K562 (cell line): ENCODE results near the gene NOS2. TPM values are rescaled to one million over a fixed set of nuclear protein-coding genes. Genes with fewer than 3 reads are reported as not detected.

ENCODE experiments used
- ARID1B ChIP-seq: fragments of 450-650 bp; IDR thresholded peaks from 2 replicates; pipeline ENCODE4 v1.6.1; 2016; ENCODE audit warnings: antibody characterized with exemption, mild to moderate bottlenecking, inconsistent platforms
- C11orf30 ChIP-seq: fragments of 450-650 bp; IDR thresholded peaks from 2 replicates; pipeline ENCODE4 v1.6.1; 2016; ENCODE audit warnings: low read depth, mild to moderate bottlenecking
- CBX3 ChIP-seq, 2 experiments: IDR thresholded peaks; 1 replicate in 1 of 2; 2 replicates in 1 of 2; pipeline ENCODE4 v1.6.1; 2012; ENCODE audit warnings: inconsistent platforms in 2 of 2, low read length in 2 of 2, borderline replicate concordance in 1 of 2, control low read depth in 1 of 2
- E2F4 ChIP-seq: sonication (generic); formaldehyde crosslinking; IDR thresholded peaks from 2 replicates; pipeline ENCODE4 v1.8.0; 2022; ENCODE audit warnings: mild to moderate bottlenecking, low read depth, missing genetic modification reagents
- HCFC1 ChIP-seq: IDR thresholded peaks from 2 replicates; pipeline ENCODE4 v1.6.1; 2012; ENCODE audit warnings: low read depth, low read length, improper control_type of control experiment
- MAFF ChIP-seq: IDR thresholded peaks from 2 replicates; pipeline ENCODE4 v1.6.1; 2012; ENCODE audit warnings: low read length, improper control_type of control experiment
- MAFG ChIP-seq: fragments of 450-650 bp; conservative IDR thresholded peaks from 2 replicates; pipeline ENCODE4 v1.6.1; 2016; ENCODE audit warnings: missing genetic modification characterization, missing compliant biosample characterization
- MAFK ChIP-seq: IDR thresholded peaks from 2 replicates; pipeline ENCODE4 v1.6.1; 2011; ENCODE audit warnings: low read length, improper control_type of control experiment
- MEIS2 ChIP-seq: fragments of 450-650 bp; IDR thresholded peaks from 2 replicates; pipeline ENCODE4 v1.6.1; 2014; ENCODE audit warnings: mild to moderate bottlenecking; ENCODE audit not compliant: partially characterized antibody
- NFE2L1 ChIP-seq: fragments of 450-650 bp; IDR thresholded peaks from 2 replicates; pipeline ENCODE4 v1.6.1; 2016; ENCODE audit warnings: missing genetic modification characterization, low read depth, mild to moderate bottlenecking, missing compliant biosample characterization, moderate library complexity, borderline replicate concordance
- STAT5B ChIP-seq: fragments of 250-450 bp; sonication (Bioruptor Pico); IDR thresholded peaks from 2 replicates; pipeline ENCODE4 v1.8.0; 2021; ENCODE audit warnings: mild to moderate bottlenecking, inconsistent platforms
- TAF9B ChIP-seq: fragments of 450-650 bp; IDR thresholded peaks from 2 replicates; pipeline ENCODE4 v1.6.1; 2018; ENCODE audit warnings: mild to moderate bottlenecking; ENCODE audit not compliant: partially characterized antibody
- ZNF23 ChIP-seq: fragments of 250-450 bp; sonication (Bioruptor Pico); IDR thresholded peaks from 2 replicates; pipeline ENCODE4 v1.4.0; 2020; ENCODE audit warnings: mild to moderate bottlenecking
- ZNF707 ChIP-seq: fragments of 250-450 bp; sonication (Bioruptor Pico); conservative IDR thresholded peaks from 2 replicates; pipeline ENCODE4 v1.8.0; 2022; ENCODE audit warnings: inconsistent platforms, mild to moderate bottlenecking, moderate library complexity
- polyA plus RNA-seq, 8 experiments: library from polyadenylated mRNA; depleted of rRNA in 4 of 8; stranded (reverse) in 5 of 8; unstranded in 3 of 8; fragments of >200 nt; fragmentation: Nextera tagmentation in 2 of 8; fragmentation: Illumina TruSeq in 1 of 8; extraction: Ambion mirVana in 2 of 8; extraction: Trizol in 1 of 8; gene quantifications; 2 replicates each; pipeline versions ENCODE4 v1.2.1 to v1.2.3, GENCODE V29; 2011 to 2014; ENCODE audit warnings: inconsistent platforms in 1 of 8, missing spikeins in 1 of 8
- total RNA-seq, 7 experiments: library from RNA; depleted of rRNA in 6 of 7; stranded (reverse); fragments of >200 nt in 6 of 7; fragmentation: Illumina TruSeq in 2 of 7; extraction: Trizol in 2 of 7; gene quantifications; 2 replicates each; pipeline versions ENCODE4 v1.2.1 to v1.2.3, GENCODE V29; 2011 to 2021; ENCODE audit warnings: low replicate concordance in 1 of 7

NOS2 gene
- total and polyA plus RNA-seq, 9 of the 15 experiments (the other 6 are each of a cell fraction or from before 2014, with no cell fraction given) = not detected

- TF ChIP-seq E2F4 (CRISPR knock-in tag) (no peak), NFE2L1 (tag) (0 out of 2 replicates have a peak, but pooled peaks have one; percentile 40), MAFG (tag) (peak; percentile 72), CBX3 (IDR thresholded peaks at IDR 0.05; ENCODE audit: borderline replicate concordance in 1 of 2, low read length in 2 of 2) (no peak), ARID1B (no peak), TAF9B (no peak), ZNF707 (no peak), MEIS2 (no peak), MAFF (peak; percentile 64), C11orf30 (peak; percentile 66; the same call in 1 of the 2 replicates), ZNF23 (CRISPR knock-in tag) (no peak), MAFK (peak; percentile 58; the same call in 1 of the 2 replicates), HCFC1 (no peak), STAT5B (CRISPR knock-in tag) (no peak)
Observed at GRCh38 chr17:27778183-27778582, 22.1 kb downstream of the NOS2 start (continued).
